Caco-2 (cell line): ENCODE results near the gene CYP2A7. TPM values are rescaled to one million over a fixed set of nuclear protein-coding genes. Genes with fewer than 3 reads are reported as not detected.
A peak's percentile ranks its signal among the peaks of the same experiment; 100 is the strongest.
"Not testable (repeated sequence)": the region's sequence is repeated elsewhere in the genome, so short reads cannot be mapped to it uniquely, and the experiment has no call there.

Source experiments
- Bru-seq: library from RNA; stranded (reverse); fragments of 400-500 nt; gene quantifications from one replicate; lab custom pipeline; 2021; lab: Mats Ljungman, UMichigan
- BruChase-seq, 2 experiments: library from RNA; stranded (reverse); fragments of 400-500 nt; gene quantifications; one replicate each; lab custom pipeline; 2021; lab: Mats Ljungman, UMichigan
- BruUV-seq: library from RNA; stranded (reverse); fragments of 400-500 nt; replicated peaks from 2 replicates; lab custom pipeline; 2021; lab: Mats Ljungman, UMichigan
- CTCF ChIA-PET: fragments of 300-600 bp; sonication (Branson Sonifier 250); formaldehyde crosslinking; loops from one replicate; lab custom pipeline; 2022; ENCODE audit warnings: antibody characterized with exemption; lab: Charles Lee
- POLR2A ChIA-PET: fragments of 300-600 bp; sonication (Branson Sonifier 250); formaldehyde crosslinking; loops from one replicate; lab custom pipeline; 2022; ENCODE audit warnings: antibody characterized with exemption; lab: Charles Lee
- DNase-seq, 2 experiments: peaks; one replicate each; pipeline versions ENCODE4 v3.0.0 to v3.0.0-alpha.2; 2020 to 2022
- H3K27me3 ChIP-seq: replicated peaks from 2 replicates; pipeline ENCODE4 v1.6.0; 2011; ENCODE audit warnings: low read length; ENCODE audit not compliant: control insufficient read depth, insufficient read depth
- H3K36me3 ChIP-seq: 2 replicates; pipeline ENCODE4 v1.5.1; 2011; ENCODE audit warnings: low read length; ENCODE audit not compliant: control insufficient read depth, insufficient read depth
- H3K4me1 ChIP-seq: fragments of 250-450 bp; sonication (Bioruptor Pico); 2 replicates; pipeline ENCODE4 v1.5.1; 2020; ENCODE audit warnings: mild to moderate bottlenecking
- H3K4me3 ChIP-seq: 2 replicates; pipeline ENCODE4 v1.5.1; 2011; ENCODE audit warnings: low read depth, mild to moderate bottlenecking, control low read depth, low read length
- H3K9me3 ChIP-seq: fragments of 250-450 bp; sonication (Bioruptor Pico); 2 replicates; pipeline ENCODE4 v1.5.1; 2020; ENCODE audit warnings: mild to moderate bottlenecking, moderate library complexity
- H3K27ac Mint-ChIP-seq: one replicate; pipeline ENCODE4 v1.8.0; 2022; ENCODE audit warnings: mixed read lengths; ENCODE audit not compliant: unreplicated experiment
- H3K27me3 Mint-ChIP-seq: one replicate; pipeline ENCODE4 v1.8.0; 2022; ENCODE audit warnings: mixed read lengths; ENCODE audit not compliant: insufficient read depth, unreplicated experiment
- H3K36me3 Mint-ChIP-seq: one replicate; pipeline ENCODE4 v1.8.0; 2022; ENCODE audit warnings: mild to moderate bottlenecking, mixed read lengths; ENCODE audit not compliant: insufficient read depth, unreplicated experiment
- H3K4me1 Mint-ChIP-seq: one replicate; pipeline ENCODE4 v1.8.0; 2022; ENCODE audit warnings: low read depth, mixed read lengths; ENCODE audit not compliant: unreplicated experiment
- H3K4me3 Mint-ChIP-seq: one replicate; pipeline ENCODE4 v1.8.0; 2022; ENCODE audit warnings: mild to moderate bottlenecking, moderate library complexity, mixed read lengths; ENCODE audit not compliant: unreplicated experiment
- H3K9me3 Mint-ChIP-seq: one replicate; pipeline ENCODE4 v1.8.0; 2022; ENCODE audit warnings: mixed read lengths; ENCODE audit not compliant: unreplicated experiment
- intact Hi-C: fragments of 100-400 bp; cut with micrococcal nuclease; formaldehyde crosslinking; loops from one replicate; pipeline ENCODE4 v1.10.0; 2022; ENCODE audit not compliant: unreplicated experiment
- long read RNA-seq: library from polyadenylated mRNA; stranded (forward); transcript quantifications from one replicate; pipeline ENCODE4 v2.0.0, GENCODE V29; 2022
- total RNA-seq: library from RNA; stranded (reverse); gene quantifications from 2 replicates; pipeline ENCODE4 v1.2.3, GENCODE V29; 2022
- TF ChIP-seq, protein P1 (sequence below), 2 experiments: fragments of 200-600 bp in 1 of 2; IDR thresholded peaks; 1 replicate in 1 of 2; 2 replicates in 1 of 2; pipeline versions ENCODE4 v1.5.1 to v1.8.0; 2011 to 2022; ENCODE audit warnings: antibody characterized with exemption in 1 of 2, control low read depth in 1 of 2, inconsistent platforms in 1 of 2, low read depth in 1 of 2, low read length in 1 of 2, mild to moderate bottlenecking in 1 of 2, moderate library complexity in 1 of 2; ENCODE audit not compliant: insufficient read depth in 1 of 2, severe bottlenecking in 1 of 2, unreplicated experiment in 1 of 2

The CYP2A7 gene, protein sequence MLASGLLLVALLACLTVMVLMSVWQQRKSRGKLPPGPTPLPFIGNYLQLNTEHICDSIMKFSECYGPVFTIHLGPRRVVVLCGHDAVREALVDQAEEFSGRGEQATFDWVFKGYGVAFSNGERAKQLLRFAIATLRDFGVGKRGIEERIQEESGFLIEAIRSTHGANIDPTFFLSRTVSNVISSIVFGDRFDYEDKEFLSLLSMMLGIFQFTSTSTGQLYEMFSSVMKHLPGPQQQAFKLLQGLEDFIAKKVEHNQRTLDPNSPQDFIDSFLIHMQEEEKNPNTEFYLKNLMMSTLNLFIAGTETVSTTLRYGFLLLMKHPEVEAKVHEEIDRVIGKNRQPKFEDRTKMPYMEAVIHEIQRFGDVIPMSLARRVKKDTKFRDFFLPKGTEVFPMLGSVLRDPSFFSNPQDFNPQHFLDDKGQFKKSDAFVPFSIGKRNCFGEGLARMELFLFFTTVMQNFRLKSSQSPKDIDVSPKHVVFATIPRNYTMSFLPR
- total RNA-seq (not detected in 2 replicates), Bru-seq, nascent RNA (percentile 10 among the genes with signal in this experiment), BruChase-seq, experiment 1, labeled RNA remaining after a 2-hour chase (not detected), BruChase-seq, experiment 2, labeled RNA remaining after a 6-hour chase (percentile 10 among the genes with signal in this experiment)
- long read RNA-seq = 0 reads

DNA sequence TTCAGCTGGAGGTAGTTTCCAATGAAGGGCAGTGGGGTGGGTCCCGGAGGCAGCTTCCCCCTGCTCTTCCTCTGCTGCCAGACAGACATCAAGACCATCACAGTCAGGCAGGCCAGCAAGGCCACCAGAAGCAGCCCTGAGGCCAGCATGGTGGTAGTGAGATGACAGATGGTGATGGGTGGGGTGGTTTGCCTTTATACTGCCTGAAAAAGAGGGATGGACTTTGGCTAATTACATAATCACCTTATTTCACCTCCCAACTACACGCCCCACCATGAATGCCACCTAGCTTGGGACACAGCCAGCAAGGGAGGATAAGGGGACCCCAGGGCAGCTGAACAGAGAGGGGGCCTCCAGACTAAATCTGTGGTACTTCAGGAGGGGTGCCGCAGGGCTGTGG lies at the start of gene CYP2A7:
CYP2A7 (minus strand) TSS at position 170 of the 400 bp plus-strand sequence; CDS start at position 149, 21 bp downstream.
- DNase-seq, H3K4me3 Mint-ChIP-seq, H3K4me1 Mint-ChIP-seq, H3K4me3 ChIP-seq, H3K27me3 Mint-ChIP-seq, H3K4me1 ChIP-seq, intact Hi-C loops, H3K36me3 Mint-ChIP-seq, POLR2A ChIA-PET, H3K36me3 ChIP-seq, CTCF ChIA-PET, H3K9me3 Mint-ChIP-seq, H3K9me3 ChIP-seq, BruUV-seq, H3K27me3 ChIP-seq: not testable (repeated sequence)
- H3K27ac Mint-ChIP-seq = peak within 1 kb of the TSS; percentile 49

DNA sequence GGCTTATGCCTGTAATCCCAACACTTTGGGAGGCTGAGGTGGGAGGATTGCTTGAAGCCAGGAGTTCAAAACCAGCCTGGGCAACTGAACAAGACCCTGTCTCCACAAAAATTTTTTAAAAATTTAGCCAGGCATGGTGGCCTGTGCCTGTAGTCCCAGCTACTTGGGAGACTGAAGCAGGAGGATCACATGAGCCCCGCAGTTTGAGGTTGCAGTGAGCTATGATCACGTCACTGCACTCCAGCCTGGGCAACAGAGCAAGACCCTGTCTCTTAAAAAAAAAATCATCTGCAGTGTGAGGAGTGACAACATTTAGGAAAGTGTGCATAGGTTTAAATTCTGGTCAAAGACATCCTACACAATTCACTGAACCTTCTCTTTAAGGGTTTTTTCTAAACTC lies 48.8 kb upstream of the CYP2A7 start:
- H3K9me3 ChIP-seq, intact Hi-C loops, H3K36me3 Mint-ChIP-seq, H3K36me3 ChIP-seq, H3K4me3 Mint-ChIP-seq, BruUV-seq, H3K27me3 ChIP-seq, DNase-seq, H3K4me3 ChIP-seq, CTCF ChIA-PET, H3K27me3 Mint-ChIP-seq: not testable (repeated sequence)
- peaks cover 41% of the 10 kb centered on the region for H3K4me1 ChIP-seq
- Mint-ChIP-seq H3K9me3 (peaks cover 23% of the 10 kb centered on the region), H3K4me1 (peaks cover 27% of the 10 kb centered on the region), H3K27ac (peak overlapping the region; percentile 70)
- POLR2A ChIA-PET = interaction anchor here (0.7 kb wide), 1 partner anchor 296 kb away, joined by 3 read pairs; no protein-coding TSS in a partner anchor

DNA sequence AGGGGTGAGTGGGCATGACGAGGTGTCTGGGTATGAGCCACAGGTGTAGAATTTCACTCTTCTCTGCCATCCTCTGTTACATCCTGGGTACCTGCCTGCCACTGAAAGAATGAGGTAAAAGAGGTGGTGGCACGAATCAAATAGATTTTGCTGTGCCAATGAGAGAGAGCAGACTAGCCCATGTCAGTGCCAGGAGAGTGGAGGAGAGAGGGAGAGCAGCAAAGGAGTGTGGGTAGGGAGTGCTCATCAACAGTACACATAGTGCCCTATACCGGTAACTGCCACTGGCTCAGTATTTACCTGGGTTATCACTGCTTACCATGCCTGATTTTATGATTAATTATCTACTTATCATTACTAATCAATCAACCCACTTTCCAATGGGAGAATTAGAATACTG lies 47.9 kb upstream of the CYP2A7 start:
- H3K4me3 Mint-ChIP-seq, POLR2A ChIA-PET, H3K27me3 ChIP-seq, H3K36me3 Mint-ChIP-seq, CTCF ChIA-PET, H3K36me3 ChIP-seq, DNase-seq, BruUV-seq, H3K9me3 ChIP-seq, H3K4me3 ChIP-seq, H3K27me3 Mint-ChIP-seq: not testable (repeated sequence)
- H3K4me1 ChIP-seq = peaks cover 41% of the 10 kb centered on the region
- intact Hi-C loops = loop anchor here (1.0 to 2.0 kb wide), 2 partner anchors 9 to 33 kb away; no protein-coding TSS in a partner anchor
- peak overlapping the region; percentile 90 for H3K27ac Mint-ChIP-seq
- H3K9me3 Mint-ChIP-seq = peaks cover 32% of the 10 kb centered on the region
- H3K4me1 Mint-ChIP-seq = peaks cover 27% of the 10 kb centered on the region

DNA sequence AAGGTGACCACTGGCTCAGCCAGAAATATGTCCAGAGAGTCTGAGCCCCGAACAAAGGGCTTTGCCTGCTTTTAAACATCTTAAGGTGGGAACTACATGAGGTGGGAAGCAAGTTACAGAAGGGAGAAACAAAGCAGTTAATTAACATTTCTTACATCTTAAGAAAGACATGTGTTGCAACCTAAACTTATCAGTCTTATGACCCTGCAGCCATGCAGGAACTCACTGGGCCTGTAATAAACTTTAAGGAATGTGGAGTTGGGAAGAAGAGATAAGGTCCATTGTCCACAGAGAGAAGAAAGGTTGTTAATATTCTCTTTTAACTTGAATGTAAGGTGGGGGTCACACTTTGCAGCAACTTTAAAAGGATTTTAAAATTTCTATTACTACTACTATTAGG lies 46.8 kb upstream of the CYP2A7 start:
- BruUV-seq = no TSS peak
- Histone ChIP-seq H3K36me3 (no peaks in the 10 kb centered on the region), H3K27me3 (no peaks in the 10 kb centered on the region), H3K4me1 (peaks cover 41% of the 10 kb centered on the region), H3K4me3 (no peak overlapping the region), H3K9me3 (peaks cover 8% of the 10 kb centered on the region)
- ChIA-PET CTCF (no interaction called here), POLR2A (no interaction called here)
- peak overlapping the region; percentile 90 for H3K27ac Mint-ChIP-seq
- no peaks in the 10 kb centered on the region for H3K27me3 Mint-ChIP-seq
- peaks cover 6% of the 10 kb centered on the region for H3K36me3 Mint-ChIP-seq
- peaks cover 43% of the 10 kb centered on the region for H3K9me3 Mint-ChIP-seq
- peak; percentile 68 to 74 for DNase-seq
- TF ChIP-seq, protein P1, sequence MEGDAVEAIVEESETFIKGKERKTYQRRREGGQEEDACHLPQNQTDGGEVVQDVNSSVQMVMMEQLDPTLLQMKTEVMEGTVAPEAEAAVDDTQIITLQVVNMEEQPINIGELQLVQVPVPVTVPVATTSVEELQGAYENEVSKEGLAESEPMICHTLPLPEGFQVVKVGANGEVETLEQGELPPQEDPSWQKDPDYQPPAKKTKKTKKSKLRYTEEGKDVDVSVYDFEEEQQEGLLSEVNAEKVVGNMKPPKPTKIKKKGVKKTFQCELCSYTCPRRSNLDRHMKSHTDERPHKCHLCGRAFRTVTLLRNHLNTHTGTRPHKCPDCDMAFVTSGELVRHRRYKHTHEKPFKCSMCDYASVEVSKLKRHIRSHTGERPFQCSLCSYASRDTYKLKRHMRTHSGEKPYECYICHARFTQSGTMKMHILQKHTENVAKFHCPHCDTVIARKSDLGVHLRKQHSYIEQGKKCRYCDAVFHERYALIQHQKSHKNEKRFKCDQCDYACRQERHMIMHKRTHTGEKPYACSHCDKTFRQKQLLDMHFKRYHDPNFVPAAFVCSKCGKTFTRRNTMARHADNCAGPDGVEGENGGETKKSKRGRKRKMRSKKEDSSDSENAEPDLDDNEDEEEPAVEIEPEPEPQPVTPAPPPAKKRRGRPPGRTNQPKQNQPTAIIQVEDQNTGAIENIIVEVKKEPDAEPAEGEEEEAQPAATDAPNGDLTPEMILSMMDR (IDR thresholded peaks at IDR 0.05; ENCODE audit: insufficient read depth in 1 of 2, low read depth in 1 of 2, low read length in 1 of 2, severe bottlenecking in 1 of 2, unreplicated experiment in 1 of 2) = no peak
- intact Hi-C loops = loop anchor here (1.0 to 2.0 kb wide), 2 partner anchors 8 to 32 kb away; no protein-coding TSS in a partner anchor
- H3K4me1 Mint-ChIP-seq = peaks cover 31% of the 10 kb centered on the region
- peak overlapping the region; percentile 38 for H3K4me3 Mint-ChIP-seq
